Measurements from ENCODE around the gene ZHX3.

- TF ChIP-seq ATF3 (IDR thresholded peaks at IDR 0.05; ENCODE audit: borderline replicate concordance, extremely low read depth, low read depth, low read length) = no peak
- no peak for TF ChIP-seq BACH1 (IDR thresholded peaks at IDR 0.05; ENCODE audit: borderline replicate concordance)
- TF ChIP-seq ZSCAN29 (IDR thresholded peaks at IDR 0.05) = no peak
- no peak for TF ChIP-seq CTCF (IDR thresholded peaks at IDR 0.05 in 2 of 3, conservative IDR thresholded peaks at IDR 0.05 in 1 of 3; ENCODE audit: control insufficient read depth in 2 of 3, extremely low read depth in 1 of 3, insufficient read depth in 1 of 3, low read depth in 3 of 3, low read length in 3 of 3)
Measured at GRCh38 chr20:41232973-41233926, 84.3 kb downstream of the ZHX3 start.
